Left ventricle myocardium inferior (tissue), 1 donor: Measurements from ENCODE around the gene SAMD11. TPM values are rescaled to one million over a fixed set of nuclear protein-coding genes. Genes with fewer than 3 reads are reported as not detected.

Experiments
- DNase-seq: peaks from one replicate; pipeline ENCODE4 v3.0.0-alpha.2; 2020
- H3K27ac ChIP-seq: fragments of 200-600 bp; replicated peaks from 2 replicates; pipeline ENCODE4 v1.8.0; 2021
- H3K27me3 ChIP-seq: fragments of 200-600 bp; 2 replicates; pipeline ENCODE4 v1.8.0; 2021; ENCODE audit warnings: low read depth
- H3K36me3 ChIP-seq: fragments of 200-600 bp; 2 replicates; pipeline ENCODE4 v1.8.0; 2021
- H3K4me1 ChIP-seq: fragments of 200-600 bp; 2 replicates; pipeline ENCODE4 v1.8.0; 2021
- H3K4me3 ChIP-seq: fragments of 200-600 bp; 2 replicates; pipeline ENCODE4 v1.8.0; 2021; ENCODE audit warnings: mild to moderate bottlenecking, moderate library complexity
- H3K9me3 ChIP-seq: fragments of 200-600 bp; replicated peaks from 2 replicates; pipeline ENCODE4 v1.8.0; 2021
- CTCF ChIP-seq: fragments of 200-600 bp; IDR thresholded peaks from 2 replicates; pipeline ENCODE4 v1.8.0; 2021; ENCODE audit warnings: antibody characterized with exemption, mild to moderate bottlenecking, borderline replicate concordance
- intact Hi-C: fragments of 100-400 bp; cut with micrococcal nuclease; formaldehyde crosslinking; loops from one replicate; pipeline ENCODE4 v1.11.0; 2022
- total RNA-seq: library from RNA; stranded (reverse); fragmentation: NEBNext Ultra II Directional; extraction: Animal tissue kit (Norgen Biotek cat#: 25700); gene quantifications from one replicate; pipeline ENCODE4 v1.2.1, GENCODE V29; 2021
- donor health status: DM: no; HTN: yes; CAD: no; lungs with severe emphysema.

The SAMD11 gene
- total RNA-seq, 1 donor from 2014 or later = 2.4 TPM

GRCh38 chr1:918843-919242 lies 4.9 kb upstream of the SAMD11 start:
- no peak for TF ChIP-seq CTCF
- Histone ChIP-seq H3K36me3 (no peaks in the 10 kb centered on the region), H3K9me3 (no peaks in the 10 kb centered on the region), H3K4me1 (peaks cover 38% of the 10 kb centered on the region), H3K27ac (no peak overlapping the region), H3K27me3 (peaks cover 100% of the 10 kb centered on the region), H3K4me3 (no peak overlapping the region)
- intact Hi-C loops = no loop called here
- no peak for DNase-seq

DNA sequence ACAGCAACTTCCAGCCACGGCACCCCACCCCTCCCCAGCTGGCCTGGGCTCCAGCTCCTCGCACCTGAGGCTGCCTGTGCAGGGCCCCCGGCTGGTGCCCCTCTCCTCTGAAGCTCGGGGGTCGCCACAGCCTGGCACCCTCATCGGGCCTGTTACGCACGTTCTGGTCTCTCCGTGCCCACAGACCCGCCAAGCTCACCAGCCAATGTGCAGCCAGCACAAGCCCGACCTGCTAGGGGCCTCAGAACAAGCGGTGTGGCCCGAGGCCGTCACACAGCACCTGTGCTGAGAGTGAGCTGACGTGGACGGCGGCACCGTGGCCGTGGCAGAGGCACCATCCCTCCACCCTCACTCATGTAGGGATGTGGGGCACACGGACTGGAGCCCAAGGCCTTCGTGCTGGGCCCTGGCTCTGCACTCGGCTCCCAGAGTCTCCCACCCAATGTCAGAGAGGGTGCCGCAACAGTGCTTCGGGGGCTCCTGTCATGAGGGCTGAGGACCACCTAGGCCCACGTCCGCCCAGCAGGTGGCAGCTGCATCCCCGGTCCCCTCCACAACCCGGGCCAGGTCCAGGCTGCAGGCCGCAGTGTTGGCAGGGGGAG lies 4.4 kb upstream of the SAMD11 start:
- TF ChIP-seq CTCF = no peak
- no peak overlapping the region for H3K27ac ChIP-seq
- H3K9me3 ChIP-seq = no peaks in the 10 kb centered on the region
- intact Hi-C loops = no loop called here
- H3K4me1 ChIP-seq = peaks cover 40% of the 10 kb centered on the region
- H3K36me3 ChIP-seq = no peaks in the 10 kb centered on the region
- DNase-seq = no peak
- H3K4me3 ChIP-seq = no peak overlapping the region
- peaks cover 100% of the 10 kb centered on the region for H3K27me3 ChIP-seq

DNA sequence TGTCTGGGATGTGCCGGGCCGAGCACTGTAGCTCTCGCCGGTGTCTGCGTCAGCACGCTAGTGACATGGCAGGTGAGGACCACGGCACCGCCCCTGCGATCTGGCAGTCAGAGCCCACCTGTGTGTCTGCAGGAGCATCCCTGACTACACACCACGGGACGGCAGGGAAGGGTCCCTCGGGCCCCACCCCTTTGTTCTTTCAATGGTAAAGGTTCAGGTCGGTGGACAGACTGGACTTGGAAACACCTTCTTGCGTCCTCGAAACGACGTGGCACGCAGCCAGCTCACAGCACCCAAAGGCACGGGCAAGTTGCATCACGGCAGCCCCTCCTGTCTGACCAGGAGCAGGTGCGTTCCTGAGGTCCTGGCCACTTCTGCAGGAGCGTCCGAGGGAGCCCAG lies 3.7 kb upstream of the SAMD11 start:
- Histone ChIP-seq H3K4me1 (peaks cover 47% of the 10 kb centered on the region), H3K27me3 (peaks cover 100% of the 10 kb centered on the region), H3K4me3 (no peak overlapping the region), H3K27ac (no peak overlapping the region), H3K36me3 (no peaks in the 10 kb centered on the region), H3K9me3 (no peaks in the 10 kb centered on the region)
- TF ChIP-seq CTCF = no peak
- intact Hi-C loops = no loop called here
- no peak for DNase-seq

DNA sequence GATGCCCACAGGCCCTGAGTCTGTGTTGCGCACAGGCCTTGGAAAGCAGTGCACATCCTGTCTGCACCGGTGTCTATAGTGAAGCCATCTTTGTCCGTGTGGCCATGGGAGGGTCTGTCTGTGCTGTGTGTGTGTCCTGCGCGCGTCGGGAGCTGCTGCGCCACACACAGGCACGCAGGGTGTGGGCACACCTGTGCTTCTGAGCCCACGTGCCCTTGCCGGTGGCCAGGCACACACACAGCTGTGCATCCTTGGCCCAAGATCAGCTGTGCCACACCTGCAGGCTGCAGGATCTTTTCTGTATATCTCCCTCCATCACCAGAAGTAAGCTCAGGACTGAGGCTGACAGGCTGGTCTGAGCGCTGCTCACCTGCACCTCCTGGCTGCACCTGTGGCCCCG lies 3.2 kb upstream of the SAMD11 start:
- Histone ChIP-seq H3K4me1 (peaks cover 51% of the 10 kb centered on the region), H3K27ac (no peak overlapping the region), H3K36me3 (no peaks in the 10 kb centered on the region), H3K4me3 (peak overlapping the region; percentile 47), H3K9me3 (no peaks in the 10 kb centered on the region), H3K27me3 (peaks cover 100% of the 10 kb centered on the region)
- TF ChIP-seq CTCF = no peak
- intact Hi-C loops = no loop called here
- DNase-seq = no peak

- intact Hi-C loops = no loop called here
- peaks cover 56% of the 10 kb centered on the region for H3K4me1 ChIP-seq
- peak; percentile 77 for TF ChIP-seq CTCF
- H3K27me3 ChIP-seq = peaks cover 100% of the 10 kb centered on the region
- H3K27ac ChIP-seq = no peak overlapping the region
- H3K9me3 ChIP-seq = no peaks in the 10 kb centered on the region
- DNase-seq = peak; percentile 70
- H3K36me3 ChIP-seq = no peaks in the 10 kb centered on the region
- H3K4me3 ChIP-seq = peak overlapping the region; percentile 47
Observed at GRCh38 chr1:921011-921837, 2.5 kb upstream of the SAMD11 start.
